Coronary artery (tissue), 2 donors: ENCODE results near the gene KCNIP3.

Experiments
- DNase-seq: peaks from one replicate; pipeline ENCODE4 v3.0.0-alpha.2; 2017; ENCODE audit warnings: low spot score
- H3K27ac ChIP-seq, 2 donors: fragments of 200-600 bp; sonication (generic); one replicate each; pipeline ENCODE4 v1.5.1; 2016 to 2019
- H3K4me3 ChIP-seq: fragments of 200-600 bp; sonication (generic); 2 replicates; pipeline ENCODE4 v1.5.1; 2016; ENCODE audit warnings: mild to moderate bottlenecking, moderate library complexity
- TF ChIP-seq, protein P1 (sequence below): fragments of 200-600 bp; sonication (generic); IDR thresholded peaks from one replicate; pipeline ENCODE4 v1.5.1; 2019; ENCODE audit warnings: antibody characterized with exemption

The KCNIP3 gene

DNA sequence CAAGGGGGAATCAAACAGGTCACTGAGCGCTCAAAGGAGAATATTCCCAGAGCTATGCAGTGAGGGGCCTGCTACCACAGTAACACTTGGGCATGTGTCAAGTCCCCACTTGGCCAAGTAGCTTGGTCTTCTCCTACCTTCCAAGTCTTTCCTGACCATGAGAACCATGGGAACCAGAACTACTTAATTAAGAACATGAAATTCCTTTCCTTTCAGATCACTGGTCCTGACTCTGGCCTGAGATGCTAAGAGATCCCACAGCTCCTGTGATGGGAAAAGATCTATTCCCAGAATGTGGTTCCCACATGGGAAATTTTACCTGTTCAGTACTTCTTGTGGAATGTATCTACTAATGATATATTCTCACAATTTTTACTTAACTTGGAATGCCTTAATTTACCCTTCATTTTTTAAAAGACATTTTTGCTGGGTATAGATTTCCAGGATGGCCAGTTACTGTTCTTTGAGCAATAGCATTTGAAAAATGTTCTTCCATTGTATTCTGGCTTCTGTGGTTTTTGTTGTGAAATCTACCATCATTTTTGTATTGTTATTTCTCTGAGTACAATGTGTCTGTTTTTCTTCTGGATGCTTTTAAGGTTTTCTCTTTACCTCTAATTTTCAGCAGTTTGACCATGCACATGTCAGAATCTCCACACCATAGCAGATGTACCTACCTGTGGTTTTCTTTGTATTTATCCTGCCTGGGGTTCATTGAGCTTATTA lies 37.9 kb downstream of the KCNIP3 start:
- Histone ChIP-seq H3K4me3 (no peak overlapping the region), H3K27ac (no peak overlapping the region)
- TF ChIP-seq, protein P1, sequence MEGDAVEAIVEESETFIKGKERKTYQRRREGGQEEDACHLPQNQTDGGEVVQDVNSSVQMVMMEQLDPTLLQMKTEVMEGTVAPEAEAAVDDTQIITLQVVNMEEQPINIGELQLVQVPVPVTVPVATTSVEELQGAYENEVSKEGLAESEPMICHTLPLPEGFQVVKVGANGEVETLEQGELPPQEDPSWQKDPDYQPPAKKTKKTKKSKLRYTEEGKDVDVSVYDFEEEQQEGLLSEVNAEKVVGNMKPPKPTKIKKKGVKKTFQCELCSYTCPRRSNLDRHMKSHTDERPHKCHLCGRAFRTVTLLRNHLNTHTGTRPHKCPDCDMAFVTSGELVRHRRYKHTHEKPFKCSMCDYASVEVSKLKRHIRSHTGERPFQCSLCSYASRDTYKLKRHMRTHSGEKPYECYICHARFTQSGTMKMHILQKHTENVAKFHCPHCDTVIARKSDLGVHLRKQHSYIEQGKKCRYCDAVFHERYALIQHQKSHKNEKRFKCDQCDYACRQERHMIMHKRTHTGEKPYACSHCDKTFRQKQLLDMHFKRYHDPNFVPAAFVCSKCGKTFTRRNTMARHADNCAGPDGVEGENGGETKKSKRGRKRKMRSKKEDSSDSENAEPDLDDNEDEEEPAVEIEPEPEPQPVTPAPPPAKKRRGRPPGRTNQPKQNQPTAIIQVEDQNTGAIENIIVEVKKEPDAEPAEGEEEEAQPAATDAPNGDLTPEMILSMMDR, result no peak
- no peak for DNase-seq

DNA sequence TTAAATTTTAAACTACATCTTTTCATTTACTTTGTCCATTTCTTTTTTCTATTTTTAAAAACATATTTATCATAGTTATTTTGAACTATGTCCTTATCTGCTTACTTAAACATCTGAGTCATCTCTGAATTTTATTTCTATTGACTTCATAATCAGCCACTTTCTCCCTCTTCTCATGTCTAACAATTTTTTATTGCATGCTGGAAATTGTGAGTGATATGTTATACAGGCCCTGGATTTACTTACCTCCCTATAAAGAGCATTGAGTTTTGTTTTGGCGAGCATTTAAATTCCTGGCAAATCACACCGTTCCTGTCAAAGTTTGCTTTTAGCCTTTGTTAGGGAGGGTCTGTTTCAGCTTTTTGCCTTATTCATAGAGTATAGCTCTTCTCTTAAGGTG lies 39.3 kb downstream of the KCNIP3 start:
- TF ChIP-seq, protein P1, result no peak
- no peak for DNase-seq

DNA sequence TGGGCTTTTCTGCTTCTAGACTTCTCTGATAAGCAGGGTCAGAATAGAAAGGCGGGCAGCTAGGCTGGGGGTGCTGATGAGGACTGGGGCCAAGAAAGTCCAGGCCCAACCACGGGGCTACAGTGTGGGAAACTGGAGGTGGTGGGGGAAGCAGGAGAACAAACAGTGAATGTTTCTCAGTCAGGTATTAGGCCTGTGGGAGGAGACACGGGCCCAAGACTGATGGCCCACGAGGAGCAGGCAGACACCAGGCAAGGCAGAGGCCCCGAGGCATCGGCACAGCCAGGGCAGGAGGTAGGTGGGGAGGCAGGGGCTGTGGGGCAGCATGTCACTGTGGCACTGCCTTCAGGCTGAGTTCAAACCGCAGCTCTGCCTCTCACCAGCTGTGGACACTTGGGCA lies 40.7 kb downstream of the KCNIP3 start:
- DNase-seq, result no peak
- Histone ChIP-seq H3K4me3 (no peak overlapping the region), H3K27ac (no peak overlapping the region)
- TF ChIP-seq, protein P1, result no peak

More for the DNA sequence above, 39.3 kb downstream of the KCNIP3 start:
- no peak overlapping the region for H3K4me3 ChIP-seq
- no peak overlapping the region for H3K27ac ChIP-seq

DNA sequence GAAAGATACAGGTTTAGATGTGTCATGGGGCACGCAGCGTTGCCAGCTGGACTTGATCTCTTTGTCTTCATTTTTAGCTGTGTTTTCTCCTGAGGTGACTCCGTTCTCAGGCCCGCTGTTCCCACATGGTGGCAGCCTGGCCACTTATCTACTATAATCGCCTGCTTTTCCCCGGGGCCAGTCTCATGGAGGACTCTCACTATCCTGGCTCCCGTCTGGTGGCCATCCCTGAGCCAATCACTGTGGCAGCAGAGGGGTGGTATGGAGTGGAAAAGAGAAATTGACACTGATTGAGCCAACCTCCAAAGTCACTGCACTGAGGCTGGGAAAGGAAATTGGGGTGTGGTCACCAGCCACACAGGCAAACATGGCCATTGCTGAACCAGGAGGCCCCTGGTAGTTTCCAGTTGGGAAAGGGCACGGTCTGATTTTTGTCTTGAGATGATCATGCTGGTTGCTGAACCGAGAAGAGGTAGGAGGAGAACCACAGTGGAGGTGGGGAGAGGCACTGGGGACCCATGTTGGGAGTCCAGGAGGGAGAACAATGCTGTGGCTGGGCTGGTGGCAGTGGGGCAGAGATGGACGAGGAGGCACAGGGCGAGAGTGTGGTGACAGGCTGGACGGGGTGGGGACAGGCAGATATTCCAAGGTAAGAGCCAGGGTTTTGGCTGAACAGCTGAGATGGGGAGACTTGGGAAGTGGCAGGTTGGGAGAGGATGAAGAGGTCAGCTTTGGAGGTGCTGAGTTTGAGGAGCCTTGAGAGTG lies 45.6 kb downstream of the KCNIP3 start:
- Histone ChIP-seq H3K27ac (no peak overlapping the region), H3K4me3 (no peak overlapping the region)
- TF ChIP-seq, protein P1, result no peak
- no peak for DNase-seq

DNA sequence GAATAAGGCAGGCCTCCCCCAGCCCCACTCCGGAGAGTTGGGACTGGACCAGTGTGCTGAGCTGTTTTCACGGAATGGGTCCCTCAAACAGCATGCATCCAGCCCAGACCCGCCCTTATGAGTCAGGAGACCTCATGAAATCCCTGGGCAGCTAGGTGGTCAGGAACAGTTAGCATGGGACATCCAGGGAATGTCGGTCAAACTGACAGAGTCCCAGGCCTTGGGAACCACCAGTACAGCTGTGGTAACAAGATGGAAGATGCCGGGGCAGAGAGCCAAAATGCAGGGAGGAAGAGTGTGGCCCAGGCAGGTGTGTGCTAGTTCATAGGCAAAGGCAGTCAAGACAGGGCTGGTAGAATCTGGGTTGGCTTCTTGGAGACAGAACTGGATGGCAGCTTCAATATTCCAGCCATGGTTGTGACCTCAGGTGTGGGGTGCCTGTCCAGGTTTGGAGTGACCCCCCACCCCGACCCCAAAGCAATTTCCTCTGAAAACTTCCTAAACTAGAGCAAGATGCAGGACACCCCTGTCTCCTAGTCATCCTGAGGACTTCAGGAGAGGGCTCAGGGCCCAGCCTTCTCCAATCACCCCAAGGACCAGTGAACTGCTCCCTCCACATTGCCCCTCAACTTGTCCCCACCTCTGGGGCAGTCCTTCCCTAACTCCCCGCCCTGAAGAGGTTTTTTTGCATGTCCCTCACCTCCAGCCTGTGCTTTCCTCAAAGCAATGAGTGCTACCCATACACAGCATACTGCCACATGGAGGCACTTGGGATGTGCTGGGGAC lies 46.5 kb downstream of the KCNIP3 start:
- TF ChIP-seq, protein P1, result no peak
- H3K27ac ChIP-seq, result no peak overlapping the region
- no peak for DNase-seq
- no peak overlapping the region for H3K4me3 ChIP-seq

DNA sequence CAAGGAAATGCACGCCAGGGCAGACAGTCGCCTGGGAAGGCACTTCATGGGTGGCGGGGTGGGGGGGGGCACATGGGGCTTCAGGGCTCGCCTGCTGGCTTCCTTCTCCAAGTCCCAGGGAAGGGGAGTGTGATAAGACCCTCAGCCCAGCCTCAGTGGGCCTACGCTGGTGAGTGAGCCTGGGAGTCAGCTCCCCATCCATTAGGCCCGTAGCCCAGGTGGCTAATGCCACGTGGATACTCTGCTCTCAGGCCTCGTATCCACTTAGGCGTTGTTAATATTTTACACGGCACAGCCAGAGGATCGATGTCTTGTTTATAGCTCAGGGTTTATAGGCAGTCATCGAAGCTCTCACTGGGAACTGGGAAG lies 47.1 kb downstream of the KCNIP3 start:
- Histone ChIP-seq H3K4me3 (no peak overlapping the region), H3K27ac (no peak overlapping the region)
- TF ChIP-seq, protein P1, result no peak
- no peak for DNase-seq
